ENCODE data around the gene EPHA5.
"Not testable (repeated sequence)": the region's sequence is repeated elsewhere in the genome, so short reads cannot be mapped to it uniquely, and the experiment has no call there.

The EPHA5 gene

GRCh38 chr4:65353098-65353497 is 317.2 kb downstream of the EPHA5 start:
- peak; percentile 91 for FAIRE-seq

DNA sequence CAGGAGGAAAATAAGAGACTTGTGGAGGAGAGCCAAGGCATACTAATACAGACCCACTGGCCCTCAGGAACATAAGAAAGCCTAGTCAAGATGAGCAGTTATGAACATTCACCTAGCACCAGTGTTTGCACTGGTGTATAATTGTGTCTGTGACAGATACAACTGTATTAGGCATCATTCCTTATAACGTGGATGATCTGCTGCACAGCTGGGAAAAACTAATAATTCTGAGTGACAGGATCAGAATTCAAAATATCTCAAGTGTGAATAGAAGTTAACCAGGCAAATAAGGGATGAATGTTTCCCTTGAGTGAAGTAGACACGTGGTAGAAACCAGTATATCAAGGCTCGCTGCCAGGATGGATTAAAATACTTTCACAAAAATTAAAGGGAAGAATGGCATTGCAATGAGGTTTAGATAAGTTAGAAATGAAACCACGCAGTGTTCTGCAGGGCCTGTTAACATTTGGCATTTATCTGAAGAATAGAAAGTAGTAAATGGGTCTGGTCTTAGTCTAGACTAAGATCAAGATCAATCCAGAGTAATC is 325.9 kb downstream of the EPHA5 start:
- no peak for FAIRE-seq

DNA sequence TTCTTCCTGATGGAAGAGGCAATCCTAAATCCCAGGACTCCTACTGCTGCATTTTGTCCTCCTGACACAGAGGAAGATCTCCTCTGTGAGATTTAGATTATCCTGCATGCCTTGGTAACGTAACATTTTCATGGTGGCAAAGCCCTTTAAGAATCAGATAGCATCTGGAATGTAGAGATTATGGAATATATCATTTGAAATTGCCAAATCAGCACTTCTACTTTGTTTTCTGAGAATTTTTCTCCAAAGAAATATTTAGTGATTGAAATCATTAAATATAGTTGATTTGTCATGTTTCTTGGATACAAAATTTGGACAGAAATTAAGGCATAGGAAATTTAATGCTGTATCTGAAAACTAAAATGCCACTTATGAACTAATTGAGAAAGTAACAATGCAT is 326.9 kb downstream of the EPHA5 start:
- no peak for FAIRE-seq

DNA sequence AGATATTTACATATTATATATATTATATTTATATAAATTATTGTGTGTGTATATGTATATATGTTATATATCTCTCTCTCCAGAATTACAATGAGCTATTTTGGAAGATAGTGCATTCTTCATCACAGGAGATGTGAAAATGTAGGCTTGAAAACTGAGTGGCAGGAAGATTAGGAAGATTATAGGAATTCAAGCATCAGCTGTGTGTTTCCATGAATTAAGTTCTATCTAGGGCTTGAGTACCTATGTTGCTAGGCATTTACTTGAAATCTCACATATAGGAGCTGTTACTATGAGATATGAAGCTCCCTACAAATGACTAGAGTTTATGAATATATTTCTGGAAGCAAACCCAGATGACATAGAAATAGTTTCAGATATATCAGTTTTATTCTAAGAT is 328.7 kb downstream of the EPHA5 start:
- FAIRE-seq, result no peak

DNA sequence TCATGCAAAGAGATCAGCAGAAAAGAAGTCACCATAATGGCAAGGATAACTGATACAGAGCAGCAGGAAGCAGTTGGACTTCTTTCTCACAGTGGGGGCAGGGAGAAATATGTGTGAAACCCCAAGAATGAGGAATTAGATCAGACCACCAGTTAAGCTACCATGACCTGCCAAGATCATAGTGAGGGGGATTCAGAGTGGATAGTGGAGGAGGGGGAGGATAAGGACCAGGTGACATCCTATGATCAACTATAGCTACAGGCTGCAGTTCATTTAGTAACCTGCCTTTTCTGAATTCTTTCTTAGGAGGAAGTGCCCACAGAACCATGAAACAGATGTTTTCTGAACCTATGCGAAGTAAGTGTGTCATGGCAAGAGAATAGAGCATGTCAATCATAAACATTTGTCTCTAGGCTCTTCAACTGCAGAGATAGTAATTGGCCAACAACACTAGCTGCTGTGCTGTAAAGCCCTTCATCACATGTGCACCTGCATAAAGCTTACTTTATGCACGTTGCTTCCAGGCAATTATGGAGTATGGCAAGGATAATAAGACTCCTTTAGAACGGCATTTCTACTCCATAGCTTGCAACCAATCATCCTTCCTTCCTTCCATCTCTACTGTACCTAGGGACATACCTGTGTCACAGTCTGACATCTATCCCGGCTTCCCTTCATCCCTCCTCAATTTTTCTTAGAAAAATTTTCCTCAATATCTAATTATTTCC is 329.7 kb downstream of the EPHA5 start:
- no peak for FAIRE-seq

- FAIRE-seq, result no peak
These were observed 332.9 kb downstream of the EPHA5 start for GRCh38 chr4:65337371-65337770.

DNA sequence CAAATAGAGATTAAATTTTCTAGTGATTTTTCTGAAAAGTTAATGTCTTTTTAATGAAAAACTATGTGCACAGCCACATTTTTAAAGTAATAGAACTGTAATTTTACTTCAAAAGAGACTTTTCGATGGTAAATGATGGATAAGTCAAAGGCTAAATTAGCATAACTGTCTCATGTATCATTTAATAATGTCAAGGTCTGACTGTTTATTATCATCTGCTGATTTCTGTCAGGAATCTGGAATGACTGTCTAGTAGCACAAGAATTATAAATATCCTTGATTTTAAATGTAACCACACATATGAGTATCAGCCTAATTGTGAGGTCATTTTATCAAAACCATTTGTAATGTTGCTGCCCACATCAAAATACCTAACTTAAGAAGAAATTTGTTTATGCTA is 333.8 kb downstream of the EPHA5 start:
- FAIRE-seq, result no peak

DNA sequence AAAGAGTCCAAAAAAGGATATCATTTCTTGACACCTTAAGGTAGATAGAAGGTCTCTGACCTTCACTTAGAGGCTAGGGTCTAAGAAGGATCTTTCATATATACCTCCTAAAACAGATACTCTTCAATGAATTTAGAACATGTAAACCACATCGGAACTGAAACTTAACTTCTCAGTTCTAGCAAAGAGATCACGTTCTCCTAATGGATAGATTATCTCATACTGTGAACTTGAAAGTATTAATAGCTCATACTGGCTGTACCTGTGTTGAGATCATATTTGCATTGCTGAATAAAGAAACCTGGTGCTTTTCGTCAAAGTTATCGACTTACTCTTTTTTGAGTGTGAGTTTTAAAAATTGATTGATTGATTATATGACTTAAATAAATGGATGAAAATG is 353.8 kb downstream of the EPHA5 start:
- no peak for FAIRE-seq

- FAIRE-seq, result no peak
These were observed 359.2 kb downstream of the EPHA5 start for GRCh38 chr4:65311120-65311519.

GRCh38 chr4:65310586-65310985 is 359.7 kb downstream of the EPHA5 start:
- FAIRE-seq, result no peak

GRCh38 chr4:65308626-65309025 is 361.7 kb downstream of the EPHA5 start:
- not testable (repeated sequence) for FAIRE-seq

GRCh38 chr4:65302145-65302544 is 368.1 kb downstream of the EPHA5 start:
- no peak for FAIRE-seq

DNA sequence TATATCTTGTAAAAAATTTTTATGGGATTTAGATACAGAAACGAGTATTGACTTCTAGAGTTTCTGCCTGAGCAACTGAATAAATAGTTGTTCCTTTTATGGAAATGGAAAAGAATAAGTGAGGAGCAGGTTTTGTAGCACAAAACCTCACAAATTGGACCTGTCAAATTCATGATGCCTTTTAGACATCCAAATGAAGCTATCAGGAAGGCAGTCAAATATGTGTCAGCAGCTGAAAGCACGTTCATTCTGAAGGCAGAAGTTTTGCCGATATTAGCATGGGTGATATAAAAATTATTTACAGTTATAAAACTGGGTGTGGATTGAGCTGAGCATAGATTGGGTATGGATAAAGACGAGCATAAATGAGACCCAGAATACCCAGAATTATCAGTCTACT is 374.0 kb downstream of the EPHA5 start:
- no peak for FAIRE-seq

GRCh38 chr4:65287071-65287470 is 383.2 kb downstream of the EPHA5 start:
- no peak for FAIRE-seq

All from colon (tissue), 2 donors.